Effector memory CD4-positive, alpha-beta T cell (primary cell): ENCODE data around the gene TUBB1.

Source experiments
- DNase-seq, 3 donors: peaks; one replicate each; pipeline ENCODE4 v3.0.0-alpha.2; 2020
- H3K27ac ChIP-seq: 2 replicates; pipeline ENCODE4 v1.7.0; 2013; ENCODE audit warnings: mild to moderate bottlenecking, low read length, moderate library complexity; ENCODE audit not compliant: insufficient read depth, poor library complexity, severe bottlenecking
- H3K27me3 ChIP-seq: replicated peaks from 2 replicates; pipeline ENCODE4 v1.7.0; 2013; ENCODE audit warnings: mild to moderate bottlenecking, low read length; ENCODE audit not compliant: insufficient read depth, control insufficient read depth, poor library complexity, severe bottlenecking
- H3K36me3 ChIP-seq: 2 replicates; pipeline ENCODE4 v1.7.0; 2013; ENCODE audit warnings: mild to moderate bottlenecking, low read length, moderate library complexity; ENCODE audit not compliant: control insufficient read depth, insufficient read depth
- H3K4me1 ChIP-seq: 2 replicates; pipeline ENCODE4 v1.7.0; 2013; ENCODE audit warnings: low read length, mild to moderate bottlenecking; ENCODE audit not compliant: control insufficient read depth, insufficient read depth, poor library complexity, severe bottlenecking
- H3K4me3 ChIP-seq: 2 replicates; pipeline ENCODE4 v1.7.0; 2013; ENCODE audit warnings: low read length, low read depth, mild to moderate bottlenecking; ENCODE audit not compliant: insufficient read depth, poor library complexity, severe bottlenecking
- H3K9me3 ChIP-seq: 2 replicates; pipeline ENCODE4 v1.7.0; 2013; ENCODE audit warnings: mild to moderate bottlenecking, low read length, moderate library complexity; ENCODE audit not compliant: control insufficient read depth

TUBB1 gene

DNA sequence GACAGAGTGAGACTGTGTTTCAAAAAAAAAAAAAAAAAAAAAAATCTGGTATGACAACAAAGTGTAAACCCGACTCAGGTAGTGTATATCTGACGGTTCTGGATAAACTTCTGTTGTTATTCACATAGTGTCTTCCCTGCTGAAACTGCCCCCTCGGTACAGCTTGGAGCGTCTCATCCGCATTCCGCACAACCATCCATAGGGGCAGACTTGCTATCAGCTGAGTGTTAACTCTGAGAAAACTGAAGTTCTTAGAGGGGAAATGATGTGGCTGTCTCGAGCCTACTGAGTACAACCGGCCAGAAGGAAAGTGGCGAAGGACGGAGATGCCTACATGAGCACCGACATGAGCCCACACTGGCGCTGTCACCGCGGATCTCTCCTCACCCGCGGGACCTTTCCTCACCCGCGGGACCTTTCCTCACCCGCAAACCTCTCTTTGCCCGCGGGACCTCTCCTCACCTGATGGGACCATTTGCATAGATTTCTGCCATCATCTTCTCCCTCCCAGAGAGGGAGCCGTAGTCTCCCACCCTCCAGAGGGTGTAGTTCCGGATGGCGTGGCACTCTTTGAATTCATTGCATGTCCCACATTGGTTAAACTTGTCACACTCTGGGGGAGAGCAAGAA is 22.0 kb upstream of the TUBB1 start:
- Histone ChIP-seq H3K27ac (no peak overlapping the region), H3K27me3 (no peaks in the 10 kb centered on the region), H3K4me3 (no peak overlapping the region), H3K4me1 (no peaks in the 10 kb centered on the region), H3K36me3 (peaks cover 52% of the 10 kb centered on the region), H3K9me3 (no peaks in the 10 kb centered on the region)
- DNase-seq: no peak

GRCh38 chr20:58998656-58999055 is 20.6 kb upstream of the TUBB1 start:
- Histone ChIP-seq H3K4me1 (no peaks in the 10 kb centered on the region), H3K36me3 (peaks cover 38% of the 10 kb centered on the region), H3K9me3 (no peaks in the 10 kb centered on the region), H3K27ac (no peak overlapping the region), H3K27me3 (no peaks in the 10 kb centered on the region), H3K4me3 (no peak overlapping the region)
- DNase-seq: no peak

GRCh38 chr20:59000326-59000725 is 18.9 kb upstream of the TUBB1 start:
- Histone ChIP-seq H3K27me3 (no peaks in the 10 kb centered on the region), H3K4me3 (no peak overlapping the region), H3K4me1 (peaks cover 13% of the 10 kb centered on the region), H3K9me3 (no peaks in the 10 kb centered on the region), H3K36me3 (peaks cover 25% of the 10 kb centered on the region), H3K27ac (no peak overlapping the region)
- DNase-seq: no peak

- Histone ChIP-seq H3K4me1 (peaks cover 20% of the 10 kb centered on the region), H3K9me3 (no peaks in the 10 kb centered on the region), H3K27me3 (no peaks in the 10 kb centered on the region), H3K27ac (no peak overlapping the region), H3K36me3 (peaks cover 18% of the 10 kb centered on the region), H3K4me3 (no peak overlapping the region)
- DNase-seq: no peak
Measured at GRCh38 chr20:59001068-59001448, 18.2 kb upstream of the TUBB1 start.

GRCh38 chr20:59001449-59002171 is 17.6 kb upstream of the TUBB1 start:
- Histone ChIP-seq H3K27ac (no peak overlapping the region), H3K4me1 (peaks cover 26% of the 10 kb centered on the region), H3K36me3 (peaks cover 12% of the 10 kb centered on the region), H3K4me3 (no peak overlapping the region), H3K9me3 (no peaks in the 10 kb centered on the region), H3K27me3 (no peaks in the 10 kb centered on the region)
- no peak for DNase-seq

DNA sequence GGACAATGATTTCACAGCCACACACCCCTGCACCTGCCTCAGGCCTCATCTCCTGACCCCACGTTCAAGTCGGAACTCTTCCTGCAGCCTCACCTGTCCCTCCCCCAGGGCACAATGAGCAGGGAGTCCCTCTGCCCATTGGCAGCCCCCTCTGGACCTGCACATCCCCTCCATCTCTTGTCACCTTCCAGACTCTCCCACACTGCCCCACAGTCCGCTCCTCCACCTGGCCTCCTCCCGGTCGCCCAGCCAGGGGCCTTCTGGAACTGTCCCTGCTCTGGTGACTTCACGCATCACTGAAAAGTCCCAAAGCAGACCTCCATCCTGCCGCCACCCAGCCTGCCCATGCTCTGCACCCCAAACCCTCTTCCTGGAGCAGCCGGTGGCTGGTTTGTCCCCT is 16.8 kb upstream of the TUBB1 start:
- no peaks in the 10 kb centered on the region for H3K27me3 ChIP-seq
- H3K4me1 ChIP-seq: peaks cover 28% of the 10 kb centered on the region
- no peak overlapping the region for H3K4me3 ChIP-seq
- H3K27ac ChIP-seq: no peak overlapping the region
- no peak for DNase-seq
- H3K36me3 ChIP-seq: peaks cover 10% of the 10 kb centered on the region
- H3K9me3 ChIP-seq: no peaks in the 10 kb centered on the region

GRCh38 chr20:59002874-59003399 is 16.3 kb upstream of the TUBB1 start:
- Histone ChIP-seq H3K9me3 (no peaks in the 10 kb centered on the region), H3K36me3 (peaks cover 6% of the 10 kb centered on the region), H3K4me1 (peaks cover 31% of the 10 kb centered on the region), H3K27ac (no peak overlapping the region), H3K4me3 (no peak overlapping the region), H3K27me3 (no peaks in the 10 kb centered on the region)
- no peak for DNase-seq

- DNase-seq: no peak
- Histone ChIP-seq H3K9me3 (no peaks in the 10 kb centered on the region), H3K36me3 (peaks cover 6% of the 10 kb centered on the region), H3K4me1 (peaks cover 31% of the 10 kb centered on the region), H3K4me3 (no peak overlapping the region), H3K27me3 (no peaks in the 10 kb centered on the region), H3K27ac (peak overlapping the region; percentile 2)
Measured at GRCh38 chr20:59003836-59004492, 15.3 kb upstream of the TUBB1 start.

- peak; percentile 38 to 59 (median 43) for DNase-seq
- H3K4me1 ChIP-seq: peaks cover 31% of the 10 kb centered on the region
- no peak overlapping the region for H3K4me3 ChIP-seq
- H3K27ac ChIP-seq: peak overlapping the region; percentile 2
- H3K36me3 ChIP-seq: peaks cover 6% of the 10 kb centered on the region
- H3K27me3 ChIP-seq: no peaks in the 10 kb centered on the region
- H3K9me3 ChIP-seq: no peaks in the 10 kb centered on the region
Measured at GRCh38 chr20:59004493-59004762, 14.8 kb upstream of the TUBB1 start.
